OCI-LY3 (cell line): ENCODE data around the gene IFI16.
A peak's percentile ranks its signal among the peaks of the same experiment; 100 is the strongest.
"Not testable (repeated sequence)": the region's sequence is repeated elsewhere in the genome, so short reads cannot be mapped to it uniquely, and the experiment has no call there.

Experiments used
- H2AFZ ChIP-seq: fragments of 200-600, 300-600 bp; shearing (Covaris generic); 2 replicates; pipeline ENCODE4 v1.6.0; 2014; ENCODE audit warnings: antibody characterized with exemption, low read depth, low read length
- H3K27ac ChIP-seq: fragments of 200-600, 300-600 bp; sonication (generic); 2 replicates; pipeline ENCODE4 v1.5.1; 2014; ENCODE audit warnings: mild to moderate bottlenecking, low read length, moderate library complexity, mixed read lengths
- H3K27me3 ChIP-seq: fragments of 200-600, 300-600 bp; sonication (generic); 2 replicates; pipeline ENCODE4 v1.6.1; 2014; ENCODE audit warnings: low read depth, low read length, mixed read lengths
- H3K36me3 ChIP-seq: fragments of 200-600, 300-600 bp; sonication (generic); replicated peaks from 2 replicates; pipeline ENCODE3; 2014; ENCODE audit warnings: low read depth, low read length, mixed read lengths
- H3K4me1 ChIP-seq: fragments of 300-600, 200-600 bp; sonication (generic); 2 replicates; pipeline ENCODE4 v1.6.1; 2014; ENCODE audit warnings: low read length, mixed read lengths
- H3K4me2 ChIP-seq: fragments of 200-600, 300-600 bp; sonication (generic); 2 replicates; pipeline ENCODE4 v1.6.1; 2014; ENCODE audit warnings: low read length, mixed read lengths
- H3K4me3 ChIP-seq: fragments of 300-600, 200-600 bp; sonication (generic); 2 replicates; pipeline ENCODE4 v1.5.1; 2014; ENCODE audit warnings: antibody characterized with exemption, mild to moderate bottlenecking, low read length, moderate library complexity
- H3K79me2 ChIP-seq: fragments of 300-600, 200-600 bp; shearing (Covaris generic); 2 replicates; pipeline ENCODE4 v1.6.1; 2014; ENCODE audit warnings: mild to moderate bottlenecking, low read length, mixed read lengths
- H3K9ac ChIP-seq: fragments of 300-600, 200-600 bp; shearing (Covaris generic); 2 replicates; pipeline ENCODE4 v1.6.0; 2014; ENCODE audit warnings: mild to moderate bottlenecking, low read length, moderate library complexity
- H3K9me3 ChIP-seq: fragments of 200-600, 300-600 bp; shearing (Covaris generic); 2 replicates; pipeline ENCODE4 v1.6.1; 2014; ENCODE audit warnings: low read length, mixed read lengths; ENCODE audit not compliant: insufficient read depth
- H4K20me1 ChIP-seq: fragments of 200-600, 300-600 bp; sonication (generic); 2 replicates; pipeline ENCODE4 v1.6.1; 2016; ENCODE audit warnings: low read length, mixed read lengths; ENCODE audit not compliant: insufficient read depth
- EZH2phosphoT487 ChIP-seq: fragments of 200-600 bp; shearing (Covaris generic); IDR thresholded peaks from 2 replicates; pipeline ENCODE4 v1.6.1; 2018; ENCODE audit warnings: antibody characterized with exemption, mixed run types, low read depth
- TF ChIP-seq, protein P1 (sequence below): fragments of 200-600, 300-600 bp; sonication (generic); IDR thresholded peaks from 2 replicates; pipeline ENCODE4 v1.5.1; 2014; ENCODE audit warnings: antibody characterized with exemption, low read length, low read depth

The IFI16 gene

DNA sequence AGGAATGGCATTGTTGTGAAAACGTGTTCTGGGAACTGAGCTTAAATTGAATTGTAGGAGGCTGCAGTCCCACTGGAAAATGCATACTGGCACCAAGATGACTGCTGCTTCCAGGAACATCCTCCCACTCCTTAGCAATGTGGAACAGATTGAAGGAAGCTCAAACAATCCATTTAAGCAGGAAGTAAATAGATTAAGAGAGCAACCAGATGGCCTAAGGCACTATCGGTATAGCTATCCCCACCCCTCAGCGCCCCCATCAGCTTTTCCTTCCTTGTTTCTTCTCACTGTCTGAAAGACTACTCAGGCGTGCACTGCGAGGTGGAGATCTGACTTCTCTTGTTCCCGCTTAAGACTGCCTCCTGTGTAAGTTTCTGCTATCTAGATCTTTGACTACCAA, 4.0 kb upstream of the IFI16 start:
- H3K4me1 ChIP-seq, result peaks cover 23% of the 10 kb centered on the region
- 0 out of 2 replicates have a peak overlapping the region, but pooled peaks have one; percentile 9 for H3K4me3 ChIP-seq
- peak overlapping the region; percentile 40 for H3K4me2 ChIP-seq
- no peaks in the 10 kb centered on the region for H3K36me3 ChIP-seq
- H3K9me3 ChIP-seq, result no peaks in the 10 kb centered on the region
- H3K27ac ChIP-seq, result no peak overlapping the region
- H3K79me2 ChIP-seq, result peaks cover 9% of the 10 kb centered on the region
- H3K27me3 ChIP-seq, result no peaks in the 10 kb centered on the region
- H3K9ac ChIP-seq, result no peak overlapping the region; the same call in 1 of the 2 replicates
- H4K20me1 ChIP-seq, result no peaks in the 10 kb centered on the region
- H2AFZ ChIP-seq, result peak overlapping the region; percentile 82
- TF ChIP-seq, protein P1, sequence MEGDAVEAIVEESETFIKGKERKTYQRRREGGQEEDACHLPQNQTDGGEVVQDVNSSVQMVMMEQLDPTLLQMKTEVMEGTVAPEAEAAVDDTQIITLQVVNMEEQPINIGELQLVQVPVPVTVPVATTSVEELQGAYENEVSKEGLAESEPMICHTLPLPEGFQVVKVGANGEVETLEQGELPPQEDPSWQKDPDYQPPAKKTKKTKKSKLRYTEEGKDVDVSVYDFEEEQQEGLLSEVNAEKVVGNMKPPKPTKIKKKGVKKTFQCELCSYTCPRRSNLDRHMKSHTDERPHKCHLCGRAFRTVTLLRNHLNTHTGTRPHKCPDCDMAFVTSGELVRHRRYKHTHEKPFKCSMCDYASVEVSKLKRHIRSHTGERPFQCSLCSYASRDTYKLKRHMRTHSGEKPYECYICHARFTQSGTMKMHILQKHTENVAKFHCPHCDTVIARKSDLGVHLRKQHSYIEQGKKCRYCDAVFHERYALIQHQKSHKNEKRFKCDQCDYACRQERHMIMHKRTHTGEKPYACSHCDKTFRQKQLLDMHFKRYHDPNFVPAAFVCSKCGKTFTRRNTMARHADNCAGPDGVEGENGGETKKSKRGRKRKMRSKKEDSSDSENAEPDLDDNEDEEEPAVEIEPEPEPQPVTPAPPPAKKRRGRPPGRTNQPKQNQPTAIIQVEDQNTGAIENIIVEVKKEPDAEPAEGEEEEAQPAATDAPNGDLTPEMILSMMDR, result peak; percentile 20; the same call in 1 of the 2 replicates
- no peak for TF ChIP-seq EZH2phosphoT487

DNA sequence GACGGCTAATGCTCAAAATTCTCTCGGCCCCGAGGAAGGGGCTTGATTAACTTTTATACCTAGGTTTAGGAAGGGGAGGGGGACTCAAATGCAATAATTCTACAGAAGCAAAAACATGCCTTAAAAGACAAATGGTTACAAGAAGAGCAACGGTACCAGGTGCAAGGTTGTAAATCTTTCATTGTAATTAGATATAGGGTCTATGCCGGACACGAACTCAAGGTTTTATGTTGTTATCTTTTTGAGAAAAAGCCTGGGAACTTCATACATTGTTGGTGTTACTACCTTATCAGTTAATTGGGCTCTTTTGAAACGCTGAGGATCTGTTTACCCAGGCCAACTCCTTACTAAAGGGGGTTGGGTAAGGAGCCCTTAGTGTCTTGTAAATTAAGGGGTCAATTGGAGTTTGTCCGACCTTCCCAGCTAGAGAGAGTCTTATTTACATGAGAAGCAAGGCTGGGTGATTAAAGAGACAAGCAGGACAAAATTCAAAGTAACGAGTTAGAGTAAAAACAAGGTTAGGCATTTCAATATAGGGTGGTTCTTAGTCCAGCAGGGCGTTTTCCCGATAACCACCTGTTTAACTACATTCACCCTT, 3.4 kb upstream of the IFI16 start:
- H4K20me1 ChIP-seq, H3K27ac ChIP-seq, H3K27me3 ChIP-seq, H3K36me3 ChIP-seq, H3K9ac ChIP-seq, H3K9me3 ChIP-seq: not testable (repeated sequence)
- Histone ChIP-seq H3K4me2 (peak overlapping the region; percentile 40), H2AFZ (peak overlapping the region; percentile 82), H3K4me1 (peaks cover 23% of the 10 kb centered on the region), H3K4me3 (0 out of 2 replicates have a peak overlapping the region, but pooled peaks have one; percentile 9), H3K79me2 (peaks cover 16% of the 10 kb centered on the region)

DNA sequence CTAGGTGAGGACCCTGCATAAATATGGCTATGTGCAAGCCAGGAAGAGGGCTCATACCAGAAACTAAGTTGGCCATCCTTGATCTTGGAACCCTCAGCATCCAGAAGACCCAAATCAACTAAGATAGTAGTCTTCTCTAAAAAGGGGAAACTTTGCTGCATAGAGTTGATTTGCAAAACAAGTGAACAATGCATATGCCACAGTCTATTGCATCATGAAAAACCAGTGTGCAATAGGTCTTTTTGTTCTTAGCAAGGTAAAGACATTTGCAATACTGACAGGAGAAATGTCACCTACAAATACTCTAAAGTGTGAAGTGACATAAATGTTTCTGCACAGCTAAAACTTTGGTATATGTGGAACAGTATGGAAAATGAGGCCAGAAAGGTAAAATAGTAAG, 2.0 kb upstream of the IFI16 start:
- Histone ChIP-seq H3K36me3 (peaks cover 8% of the 10 kb centered on the region), H3K9ac (no peak overlapping the region), H2AFZ (no peak overlapping the region), H3K4me2 (no peak overlapping the region), H3K27ac (no peak overlapping the region), H3K79me2 (peaks cover 30% of the 10 kb centered on the region), H3K4me3 (no peak overlapping the region), H3K27me3 (no peaks in the 10 kb centered on the region), H4K20me1 (no peaks in the 10 kb centered on the region), H3K9me3 (no peaks in the 10 kb centered on the region), H3K4me1 (peaks cover 35% of the 10 kb centered on the region)
- TF ChIP-seq, protein P1, result no peak
- TF ChIP-seq EZH2phosphoT487, result no peak

DNA sequence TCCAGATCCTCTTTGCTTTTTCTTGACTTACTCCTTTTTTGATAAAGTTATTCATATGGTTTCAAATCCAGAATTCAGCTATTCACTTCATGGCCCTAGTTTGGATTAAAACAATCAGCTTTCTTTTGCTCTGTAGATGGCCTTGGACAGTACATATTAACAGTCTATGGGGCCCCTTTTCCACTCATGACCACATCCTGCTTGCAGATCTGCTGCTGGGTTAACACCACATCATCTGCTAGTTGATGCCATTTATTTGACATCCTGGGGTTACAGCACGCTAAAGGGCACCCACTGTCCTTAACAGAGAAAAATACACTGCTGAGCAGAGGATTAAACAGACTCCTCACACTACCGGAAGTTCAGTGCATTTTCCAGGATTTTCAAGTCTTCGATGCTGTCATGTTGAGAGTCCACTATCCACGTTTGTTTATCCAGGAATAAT, 941 bp upstream of the IFI16 start:
- Histone ChIP-seq H3K9ac (0 out of 2 replicates have a peak overlapping the region, but pooled peaks have one; percentile 85), H3K4me2 (peak overlapping the region; percentile 80)

More for the DNA sequence above, 941 bp upstream of the IFI16 start:
- Histone ChIP-seq H3K9me3 (no peaks in the 10 kb centered on the region), H3K79me2 (peaks cover 40% of the 10 kb centered on the region), H3K27me3 (no peaks in the 10 kb centered on the region), H2AFZ (peak overlapping the region; percentile 52), H3K36me3 (peaks cover 17% of the 10 kb centered on the region), H3K4me3 (0 out of 2 replicates have a peak overlapping the region, but pooled peaks have one; percentile 77), H3K4me1 (peaks cover 45% of the 10 kb centered on the region), H4K20me1 (no peaks in the 10 kb centered on the region), H3K27ac (peak overlapping the region; percentile 68; the same call in 1 of the 2 replicates)
- TF ChIP-seq EZH2phosphoT487, result no peak
- TF ChIP-seq, protein P1, result no peak
